SJSA1 (cell line): ENCODE measurements around the gene ZNF28. TPM values are rescaled to one million over a fixed set of nuclear protein-coding genes. Genes with fewer than 3 reads are reported as not detected.
"Not testable (repeated sequence)": the region's sequence is repeated elsewhere in the genome, so short reads cannot be mapped to it uniquely, and the experiment has no call there.

Experiments used
- DNase-seq, 2 experiments: peaks; one replicate each; pipeline ENCODE4 v3.0.0-alpha.2; 2015 to 2020; ENCODE audit warnings: low spot score in 2 of 2, low read depth in 1 of 2
- H3K27ac ChIP-seq: fragments of 250-450 bp; sonication (Bioruptor Pico); 2 replicates; pipeline ENCODE4 v1.5.1; 2020; ENCODE audit warnings: mild to moderate bottlenecking, moderate library complexity
- H3K27me3 ChIP-seq: fragments of 250-450 bp; sonication (Bioruptor Pico); replicated peaks from 2 replicates; pipeline ENCODE4 v1.5.1; 2020; ENCODE audit warnings: mild to moderate bottlenecking, moderate library complexity
- H3K36me3 ChIP-seq: fragments of 250-450 bp; sonication (Bioruptor Pico); 2 replicates; pipeline ENCODE4 v1.5.1; 2020; ENCODE audit warnings: mild to moderate bottlenecking
- H3K4me1 ChIP-seq: fragments of 250-450 bp; sonication (Bioruptor Pico); replicated peaks from 2 replicates; pipeline ENCODE4 v1.6.1; 2021; ENCODE audit warnings: mild to moderate bottlenecking
- H3K4me3 ChIP-seq: fragments of 250-450 bp; sonication (Bioruptor Pico); 2 replicates; pipeline ENCODE4 v1.5.1; 2020; ENCODE audit warnings: mild to moderate bottlenecking
- H3K9me3 ChIP-seq: fragments of 250-450 bp; sonication (Bioruptor Pico); replicated peaks from 2 replicates; pipeline ENCODE4 v1.5.1; 2020; ENCODE audit warnings: mild to moderate bottlenecking
- total RNA-seq: library from RNA; depleted of rRNA; stranded (reverse); fragments of >200 nt; shearing (Covaris generic); gene quantifications from 2 replicates; pipeline ENCODE4 v1.2.3, GENCODE V29; 2014; rRNA removed

ZNF28 gene
- total RNA-seq, 1 experiment from 2014 or later: 29.1 TPM

- H3K27ac ChIP-seq, H3K27me3 ChIP-seq, H3K4me1 ChIP-seq, DNase-seq, H3K4me3 ChIP-seq: not testable (repeated sequence)
- peaks cover 16% of the 10 kb centered on the region for H3K9me3 ChIP-seq
- H3K36me3 ChIP-seq: peaks cover 61% of the 10 kb centered on the region
Observed at GRCh38 chr19:52799950-52800640, 21.3 kb downstream of the ZNF28 start.

GRCh38 chr19:52789440-52789839, 32.0 kb downstream of the ZNF28 start:
- Histone ChIP-seq H3K4me3 (no peak overlapping the region), H3K27ac (no peak overlapping the region), H3K9me3 (peaks cover 5% of the 10 kb centered on the region; the same call in 1 of the 2 replicates)

GRCh38 chr19:52786464-52787354, 34.7 kb downstream of the ZNF28 start, which contains the start of gene ZNF600:
ZNF600 (minus strand) TSS chr19:52786791; CDS start chr19:52778888, 7,903 bp downstream.
- H3K36me3 ChIP-seq, H3K27me3 ChIP-seq, H3K4me1 ChIP-seq, H3K27ac ChIP-seq, H3K9me3 ChIP-seq: not testable (repeated sequence)
- DNase-seq: peak; percentile 51 to 70
- H3K4me3 ChIP-seq: peak within 1 kb of the TSS; percentile 50

More at GRCh38 chr19:52789440-52789839, 32.0 kb downstream of the ZNF28 start:
- DNase-seq: no peak
- peaks cover 4% of the 10 kb centered on the region; the same call in 1 of the 2 replicates for H3K4me1 ChIP-seq
- no peaks in the 10 kb centered on the region for H3K27me3 ChIP-seq
- H3K36me3 ChIP-seq: no peaks in the 10 kb centered on the region

GRCh38 chr19:52786078-52786463, 35.4 kb downstream of the ZNF28 start:
- Histone ChIP-seq H3K36me3 (no peaks in the 10 kb centered on the region), H3K4me3 (peak overlapping the region; percentile 50), H3K4me1 (peaks cover 4% of the 10 kb centered on the region; the same call in 1 of the 2 replicates), H3K9me3 (no peaks in the 10 kb centered on the region), H3K27me3 (no peaks in the 10 kb centered on the region), H3K27ac (no peak overlapping the region)
- no peak for DNase-seq

GRCh38 chr19:52785506-52785905, 35.9 kb downstream of the ZNF28 start:
- peaks cover 4% of the 10 kb centered on the region; the same call in 1 of the 2 replicates for H3K4me1 ChIP-seq
- no peak overlapping the region; the same call in 1 of the 2 replicates for H3K4me3 ChIP-seq

GRCh38 chr19:52782864-52783263, 38.6 kb downstream of the ZNF28 start:
- H3K36me3 ChIP-seq, DNase-seq, H3K4me1 ChIP-seq, H3K4me3 ChIP-seq, H3K27ac ChIP-seq, H3K9me3 ChIP-seq, H3K27me3 ChIP-seq: not testable (repeated sequence)

More at GRCh38 chr19:52785506-52785905, 35.9 kb downstream of the ZNF28 start:
- no peaks in the 10 kb centered on the region for H3K27me3 ChIP-seq
- no peaks in the 10 kb centered on the region for H3K9me3 ChIP-seq
- no peak for DNase-seq
- no peak overlapping the region for H3K27ac ChIP-seq
- no peaks in the 10 kb centered on the region for H3K36me3 ChIP-seq

GRCh38 chr19:52778811-52779210, 42.6 kb downstream of the ZNF28 start:
- Histone ChIP-seq H3K9me3 (no peaks in the 10 kb centered on the region), H3K27ac (no peak overlapping the region), H3K27me3 (no peaks in the 10 kb centered on the region), H3K4me1 (no peaks in the 10 kb centered on the region), H3K4me3 (no peak overlapping the region), H3K36me3 (0 out of 2 replicates have a peak, but pooled peaks cover 3% of the 10 kb centered on the region)
- no peak for DNase-seq

- H3K9me3 ChIP-seq, H3K4me1 ChIP-seq, H3K36me3 ChIP-seq, H3K27me3 ChIP-seq, H3K4me3 ChIP-seq, DNase-seq, H3K27ac ChIP-seq: not testable (repeated sequence)
Observed at GRCh38 chr19:52756447-52756846, 65.0 kb downstream of the ZNF28 start.

GRCh38 chr19:52749780-52750179, 71.7 kb downstream of the ZNF28 start:
- Histone ChIP-seq H3K4me1 (no peaks in the 10 kb centered on the region), H3K4me3 (no peak overlapping the region), H3K27me3 (no peaks in the 10 kb centered on the region), H3K9me3 (no peaks in the 10 kb centered on the region), H3K36me3 (no peaks in the 10 kb centered on the region), H3K27ac (no peak overlapping the region)
- DNase-seq: no peak

GRCh38 chr19:52748336-52748950, 73.0 kb downstream of the ZNF28 start:
- DNase-seq: peak in 1 of 2 experiments; percentile 35
- Histone ChIP-seq H3K4me3 (no peak overlapping the region), H3K4me1 (no peaks in the 10 kb centered on the region), H3K9me3 (no peaks in the 10 kb centered on the region), H3K27ac (no peak overlapping the region), H3K27me3 (no peaks in the 10 kb centered on the region), H3K36me3 (no peaks in the 10 kb centered on the region)

Other genes with a start within 250 kb of the ZNF28 start
- 22.4 and 37.7 TPM in 2 replicates for gene ZNF83, start 183.3 kb downstream of the ZNF28 start, total RNA-seq
- gene ZNF611, start 86.6 kb downstream of the ZNF28 start, total RNA-seq: 14.1 and 15.4 TPM in 2 replicates
- 2.1 and 2.9 TPM in 2 replicates for gene ZNF600, start 34.8 kb downstream of the ZNF28 start, total RNA-seq
- 25.5 and 37.5 TPM in 2 replicates for gene ZNF468, start 36.0 kb upstream of the ZNF28 start, total RNA-seq
- gene ZNF320, start 76.0 kb upstream of the ZNF28 start, total RNA-seq: 12.3 and 13.3 TPM in 2 replicates
- 2.4 and 6.9 TPM in 2 replicates for gene ZNF888, start 101.8 kb upstream of the ZNF28 start, total RNA-seq
- gene ZNF816, start 141.2 kb upstream of the ZNF28 start, total RNA-seq: 9.5 and 16.3 TPM in 2 replicates
- not detected in 2 replicates for gene ERVV-1, start 192.3 kb upstream of the ZNF28 start, total RNA-seq
- gene ERVV-2, start 223.1 kb upstream of the ZNF28 start, total RNA-seq: not detected in 2 replicates